ENCODE results near the gene PMFBP1.
A peak's percentile ranks its signal among the peaks of the same experiment; 100 is the strongest.

The PMFBP1 gene

DNA sequence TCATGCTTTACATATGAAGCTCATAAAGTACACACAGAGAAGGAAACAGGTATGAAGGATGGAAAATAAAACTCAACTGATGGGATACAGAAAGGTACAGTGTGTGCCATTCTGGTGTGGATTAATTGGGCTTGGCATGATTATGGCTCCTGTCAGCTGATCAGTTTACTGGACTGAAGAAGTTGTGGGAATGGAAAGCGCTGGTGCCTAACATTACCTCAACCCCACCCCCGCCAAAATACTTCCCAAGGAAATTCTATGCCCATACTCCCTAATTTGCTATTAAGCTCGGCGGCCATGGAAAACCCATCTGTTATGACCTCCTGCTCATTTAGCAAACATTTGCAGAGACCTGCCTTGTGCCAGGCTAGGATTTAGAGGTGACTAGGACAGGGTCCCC lies 16.6 kb upstream of the PMFBP1 start:
- DNase-seq (ENCODE audit: low read depth, low spot score) = no peak

GRCh38 chr16:72187551-72187950 lies 15.6 kb upstream of the PMFBP1 start:
- DNase-seq (ENCODE audit: low read depth, low spot score) = no peak

DNA sequence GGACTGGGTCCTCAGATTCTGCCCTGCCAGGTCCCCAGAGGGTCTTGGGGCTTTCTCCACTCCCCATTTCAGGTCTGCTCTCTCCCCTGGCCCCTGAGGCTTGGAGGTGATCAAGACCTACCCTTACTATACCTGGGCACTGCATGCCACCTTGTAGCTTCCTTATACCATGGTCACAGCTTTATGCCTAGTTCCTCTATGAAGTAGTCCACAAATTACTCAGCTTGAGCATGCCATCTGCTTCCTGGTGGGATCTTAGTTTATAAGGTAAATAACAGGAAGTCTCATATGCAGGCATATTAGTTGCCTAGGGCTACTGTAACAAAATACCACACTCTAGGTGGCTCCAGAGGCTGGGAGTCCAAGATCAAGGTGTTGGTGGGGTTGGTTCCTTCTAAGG lies 11.0 kb upstream of the PMFBP1 start:
- no peak for DNase-seq (ENCODE audit: low read depth, low spot score)

GRCh38 chr16:72179204-72179970 lies 7.4 kb upstream of the PMFBP1 start:
- DNase-seq (ENCODE audit: low read depth, low spot score) = no peak

GRCh38 chr16:72174726-72175125 lies 2.8 kb upstream of the PMFBP1 start:
- DNase-seq (ENCODE audit: low read depth, low spot score) = no peak

GRCh38 chr16:72173997-72174396 lies 2.0 kb upstream of the PMFBP1 start:
- no peak for DNase-seq (ENCODE audit: low read depth, low spot score)

- DNase-seq (ENCODE audit: low read depth, low spot score) = no peak
Measured at GRCh38 chr16:72171236-72171635, 719 bp downstream of the PMFBP1 start.

GRCh38 chr16:72169708-72170107 lies 2.2 kb downstream of the PMFBP1 start:
- DNase-seq (ENCODE audit: low read depth, low spot score) = no peak

- no peak for DNase-seq (ENCODE audit: low read depth, low spot score)
Measured at GRCh38 chr16:72168365-72168764, 3.6 kb downstream of the PMFBP1 start.

DNA sequence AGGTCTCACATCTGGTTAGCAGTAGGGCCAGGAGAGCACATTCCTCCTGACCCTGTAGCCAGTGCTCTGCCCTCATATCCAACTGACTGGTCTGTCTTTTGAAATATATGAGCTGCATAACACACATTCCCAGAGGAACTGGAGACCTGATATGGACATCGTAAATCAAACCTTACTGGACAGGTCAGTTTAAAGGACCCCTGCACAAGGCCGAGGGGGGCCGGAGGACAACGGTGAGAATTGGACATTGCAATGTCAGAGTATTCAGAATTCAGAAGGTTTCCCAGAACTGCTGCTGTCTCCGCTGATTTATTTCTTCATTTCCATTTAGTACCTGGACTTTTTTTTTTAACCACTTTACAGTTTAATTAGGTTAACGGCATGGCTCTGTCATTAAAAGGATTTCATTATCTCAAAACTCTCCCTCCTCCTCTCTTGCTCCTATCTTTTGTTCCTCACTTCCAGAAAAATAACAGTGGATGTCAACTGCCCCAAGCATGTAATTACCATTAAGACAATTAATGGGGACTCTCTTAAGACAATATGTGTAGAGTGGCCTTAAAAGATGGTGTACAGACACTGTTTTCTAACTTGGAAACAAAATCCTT lies 4.9 kb downstream of the PMFBP1 start:
- no peak for DNase-seq (ENCODE audit: low read depth, low spot score)

DNA sequence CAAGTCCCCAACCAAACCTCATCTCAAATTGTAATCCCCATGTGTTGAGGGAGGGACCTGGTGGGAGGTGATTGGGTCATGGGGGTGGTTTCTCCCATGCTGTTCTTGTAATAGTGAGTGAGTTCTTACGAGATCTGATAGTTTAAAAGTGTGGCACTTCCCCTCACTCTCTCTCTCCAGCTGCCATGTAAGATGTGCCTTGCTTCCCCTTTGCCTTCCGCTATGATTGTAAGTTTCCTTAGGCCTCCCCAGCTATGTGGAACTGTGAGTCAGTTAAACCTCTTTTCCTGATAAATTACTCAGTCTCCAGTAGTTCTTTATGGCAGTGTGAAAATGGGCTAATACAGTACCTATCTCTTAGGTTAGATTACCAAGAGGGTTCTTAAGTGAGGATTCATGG lies 5.8 kb downstream of the PMFBP1 start:
- DNase-seq (ENCODE audit: low read depth, low spot score) = no peak

- no peak for DNase-seq (ENCODE audit: low read depth, low spot score)
Measured at GRCh38 chr16:72164691-72165090, 7.3 kb downstream of the PMFBP1 start.

GRCh38 chr16:72162105-72162692 lies 9.8 kb downstream of the PMFBP1 start:
- DNase-seq (ENCODE audit: low read depth, low spot score) = peak; percentile 19

- DNase-seq (ENCODE audit: low read depth, low spot score) = no peak
Measured at GRCh38 chr16:72159801-72160200, 12.2 kb downstream of the PMFBP1 start.

DNA sequence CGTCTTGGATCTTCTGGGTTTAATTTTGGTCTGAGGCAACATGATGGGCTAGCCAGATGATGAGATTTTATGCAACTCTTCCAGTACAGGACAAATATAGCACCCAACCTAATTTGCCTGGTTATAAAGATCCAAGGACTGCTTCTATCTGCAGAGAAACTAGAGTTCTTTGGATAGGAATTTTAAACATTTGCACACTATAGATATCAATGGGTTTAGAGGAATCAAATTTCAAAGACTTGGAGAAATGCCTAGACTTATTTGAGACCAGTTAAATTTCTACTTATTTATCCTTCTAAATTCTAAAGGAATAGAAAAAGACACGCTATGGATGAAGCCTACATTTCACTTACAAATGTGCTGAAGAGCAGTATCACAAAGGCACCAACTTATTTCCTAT lies 12.6 kb downstream of the PMFBP1 start:
- peak; percentile 13 for DNase-seq (ENCODE audit: low read depth, low spot score)

DNA sequence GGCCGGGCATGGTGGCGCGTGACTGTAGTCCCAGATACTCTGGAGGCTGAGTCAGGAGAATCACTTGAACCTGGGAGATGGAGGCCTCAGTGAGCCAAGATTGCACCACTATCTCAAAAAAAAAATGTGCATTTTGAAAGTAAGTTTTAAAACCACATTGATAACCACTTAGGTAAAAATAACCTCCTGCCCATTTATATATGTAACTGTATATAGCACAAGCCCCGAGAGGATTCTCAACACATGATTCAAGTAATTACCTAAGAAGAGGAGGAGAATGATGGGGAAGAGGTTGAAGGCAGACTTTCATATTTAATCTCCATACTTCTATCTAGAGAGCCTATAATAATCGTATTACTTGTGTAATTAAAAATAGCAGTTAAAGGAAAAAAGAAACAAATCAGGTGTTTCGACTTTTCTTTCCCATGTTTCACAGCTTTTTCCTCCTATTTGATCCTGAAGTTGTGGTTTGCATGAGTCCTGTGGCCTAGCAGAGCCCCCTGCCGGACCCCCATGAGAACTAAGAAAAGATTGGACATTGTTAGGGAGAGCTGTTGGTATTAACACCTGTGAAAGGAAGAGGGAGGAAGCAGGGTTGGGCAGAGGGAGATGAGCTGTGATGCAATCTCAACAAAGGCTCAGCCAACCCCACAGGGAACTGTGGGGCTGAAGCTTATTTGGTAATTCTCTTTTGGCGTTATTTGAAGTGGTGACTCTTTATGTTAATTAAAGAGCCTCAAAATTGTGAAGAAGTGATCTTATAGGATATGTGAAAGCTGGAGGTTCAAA lies 22.1 kb downstream of the PMFBP1 start:
- DNase-seq (ENCODE audit: low read depth, low spot score) = no peak

DNA sequence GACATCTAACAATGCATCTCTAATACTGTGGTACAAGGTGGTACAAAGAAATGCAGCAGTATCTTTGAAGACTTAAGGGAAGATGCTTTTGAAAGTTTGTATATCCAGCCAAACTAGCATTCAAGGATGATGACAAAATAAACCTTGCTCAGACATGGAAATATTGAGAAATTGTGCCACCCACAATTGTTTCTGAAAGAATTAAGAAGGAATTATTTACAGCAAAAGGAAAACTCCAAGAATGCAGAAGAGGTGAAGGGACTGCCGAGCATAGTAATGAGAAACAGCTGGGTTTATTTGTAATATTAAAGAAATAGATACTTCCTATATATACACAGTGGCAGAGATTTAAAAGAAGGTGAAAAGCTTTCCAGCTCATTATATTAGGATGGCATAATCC lies 29.5 kb downstream of the PMFBP1 start:
- no peak for DNase-seq (ENCODE audit: low read depth, low spot score)

GRCh38 chr16:72139908-72140307 lies 32.0 kb downstream of the PMFBP1 start:
- DNase-seq (ENCODE audit: low read depth, low spot score) = no peak

DNA sequence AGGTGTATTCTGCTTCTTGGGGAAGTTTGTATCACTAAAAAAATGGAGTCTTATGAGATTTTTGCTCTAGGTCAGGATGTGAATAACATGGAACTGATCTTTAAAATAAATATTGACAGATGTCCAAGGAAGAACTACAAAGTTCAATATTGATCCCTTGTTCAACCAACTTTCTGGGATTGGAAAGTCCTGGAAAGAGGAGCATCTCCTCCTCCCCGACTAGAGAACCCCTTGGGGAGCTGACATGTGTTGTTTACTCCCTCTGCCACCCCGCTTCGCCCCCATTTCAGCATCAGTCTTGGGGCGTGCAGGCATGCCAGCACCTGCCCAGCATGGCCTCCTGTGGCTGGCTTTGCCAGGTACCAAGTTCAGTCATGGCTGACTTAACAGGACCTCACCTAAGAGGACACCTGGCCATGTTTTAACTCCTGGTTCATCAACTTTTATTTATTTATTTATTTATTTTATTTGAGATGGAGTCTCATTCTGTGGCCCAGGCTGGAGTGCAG lies 33.8 kb downstream of the PMFBP1 start:
- no peak for DNase-seq (ENCODE audit: low read depth, low spot score)

DNA sequence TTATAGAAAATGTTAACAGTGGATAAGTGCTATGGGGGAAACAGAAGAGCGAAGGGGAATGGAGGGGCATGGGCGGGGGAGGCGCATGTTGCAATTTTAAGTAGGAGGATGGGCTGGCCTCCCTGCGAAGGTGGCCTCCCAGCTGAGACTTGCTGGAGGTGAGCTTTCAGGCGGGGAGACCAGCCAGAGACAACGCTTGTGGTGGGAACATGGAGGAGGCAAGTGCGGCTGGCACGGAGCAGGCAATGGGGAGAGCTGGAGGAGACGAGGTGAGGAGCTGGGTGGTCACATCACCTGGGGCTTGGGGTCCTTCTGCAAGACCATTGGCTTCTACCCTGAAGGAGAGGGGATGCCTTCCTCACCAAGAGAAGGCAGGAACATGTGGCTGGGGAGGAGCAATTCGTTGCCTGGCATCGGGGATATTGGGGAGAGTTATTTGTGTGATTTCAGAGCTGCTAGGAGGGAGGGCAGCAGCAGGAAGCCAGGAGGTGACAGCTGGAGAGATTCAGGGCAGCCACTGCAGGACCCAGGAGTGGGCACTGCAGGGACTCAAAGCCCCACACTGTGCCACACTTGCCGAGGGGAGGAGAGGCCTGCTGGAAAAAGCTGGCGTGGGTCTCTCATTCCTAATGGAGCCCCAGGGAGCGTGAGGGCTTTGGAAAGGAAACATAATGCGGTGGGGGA lies 34.4 kb downstream of the PMFBP1 start:
- no peak for DNase-seq (ENCODE audit: low read depth, low spot score)

- no peak for DNase-seq (ENCODE audit: low read depth, low spot score)
Measured at GRCh38 chr16:72134507-72134906, 37.4 kb downstream of the PMFBP1 start.

- DNase-seq (ENCODE audit: low read depth, low spot score) = no peak
Measured at GRCh38 chr16:72132726-72133125, 39.2 kb downstream of the PMFBP1 start.
